ENCODE measurements around the gene MEGF6.

Gene MEGF6

DNA sequence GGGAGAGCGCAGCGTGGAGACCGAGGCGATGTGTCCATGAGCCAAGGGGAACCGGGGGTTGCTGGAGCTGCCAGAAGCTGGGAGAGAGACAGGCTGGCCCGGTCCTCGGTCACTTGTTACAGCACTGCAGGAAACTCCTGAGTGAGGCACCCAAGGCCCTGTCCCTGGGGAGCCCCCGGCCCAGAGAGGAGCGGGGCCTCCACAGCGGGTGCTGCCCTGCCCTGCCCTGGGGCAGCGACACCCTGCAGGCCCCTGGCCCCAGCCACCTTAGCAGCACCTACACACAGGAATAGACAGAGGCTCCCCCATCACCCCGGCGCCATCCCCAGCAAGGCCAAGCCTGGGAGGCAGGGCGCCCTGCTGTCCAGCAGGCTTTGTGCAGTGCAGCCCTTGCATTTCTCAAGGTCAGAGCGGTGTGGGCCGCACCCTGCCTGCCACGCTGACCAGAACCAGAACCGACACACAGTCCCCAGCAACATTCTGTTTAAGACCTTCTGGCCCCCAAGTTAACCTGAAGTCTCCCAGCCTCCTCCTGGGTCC, 6.6 kb upstream of the MEGF6 start:
- H3K27ac Mint-ChIP-seq = no peak overlapping the region
- no peak overlapping the region for H3K4me3 Mint-ChIP-seq
- H3K36me3 Mint-ChIP-seq (ENCODE audit: low read depth) = no peaks in the 10 kb centered on the region
- H3K4me1 Mint-ChIP-seq = peaks cover 55% of the 10 kb centered on the region
- H3K27me3 Mint-ChIP-seq (ENCODE audit: low read depth, poor library complexity) = peaks cover 44% of the 10 kb centered on the region
- TF ChIP-seq, protein P1, sequence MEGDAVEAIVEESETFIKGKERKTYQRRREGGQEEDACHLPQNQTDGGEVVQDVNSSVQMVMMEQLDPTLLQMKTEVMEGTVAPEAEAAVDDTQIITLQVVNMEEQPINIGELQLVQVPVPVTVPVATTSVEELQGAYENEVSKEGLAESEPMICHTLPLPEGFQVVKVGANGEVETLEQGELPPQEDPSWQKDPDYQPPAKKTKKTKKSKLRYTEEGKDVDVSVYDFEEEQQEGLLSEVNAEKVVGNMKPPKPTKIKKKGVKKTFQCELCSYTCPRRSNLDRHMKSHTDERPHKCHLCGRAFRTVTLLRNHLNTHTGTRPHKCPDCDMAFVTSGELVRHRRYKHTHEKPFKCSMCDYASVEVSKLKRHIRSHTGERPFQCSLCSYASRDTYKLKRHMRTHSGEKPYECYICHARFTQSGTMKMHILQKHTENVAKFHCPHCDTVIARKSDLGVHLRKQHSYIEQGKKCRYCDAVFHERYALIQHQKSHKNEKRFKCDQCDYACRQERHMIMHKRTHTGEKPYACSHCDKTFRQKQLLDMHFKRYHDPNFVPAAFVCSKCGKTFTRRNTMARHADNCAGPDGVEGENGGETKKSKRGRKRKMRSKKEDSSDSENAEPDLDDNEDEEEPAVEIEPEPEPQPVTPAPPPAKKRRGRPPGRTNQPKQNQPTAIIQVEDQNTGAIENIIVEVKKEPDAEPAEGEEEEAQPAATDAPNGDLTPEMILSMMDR (IDR thresholded peaks at IDR 0.05) = no peak
- DNase-seq = no peak
- H3K9me3 Mint-ChIP-seq = no peaks in the 10 kb centered on the region

DNA sequence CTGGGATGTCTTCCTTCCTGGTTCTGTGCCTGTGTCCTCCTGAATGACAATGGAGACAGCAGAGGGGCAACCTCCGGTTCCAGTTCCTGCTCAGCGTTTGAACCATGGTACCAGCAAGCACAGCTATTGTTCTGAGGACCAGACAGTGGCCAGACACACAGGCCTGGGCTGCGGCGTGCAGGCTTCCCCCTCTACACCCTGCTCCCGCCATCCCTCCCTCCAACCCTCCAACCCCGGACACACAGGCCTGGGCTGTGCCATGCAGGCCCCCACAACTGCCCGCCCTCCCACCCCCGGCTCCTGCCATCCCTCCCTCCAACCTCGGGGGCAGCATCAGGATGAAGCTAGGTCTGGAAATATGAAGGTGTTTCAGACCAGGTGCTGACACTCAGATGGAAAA, 5.6 kb upstream of the MEGF6 start:
- Mint-ChIP-seq H3K27me3 (ENCODE audit: low read depth, poor library complexity) (peaks cover 38% of the 10 kb centered on the region), H3K4me3 (no peak overlapping the region), H3K9me3 (no peaks in the 10 kb centered on the region), H3K27ac (no peak overlapping the region), H3K36me3 (ENCODE audit: low read depth) (no peaks in the 10 kb centered on the region), H3K4me1 (peaks cover 59% of the 10 kb centered on the region)
- TF ChIP-seq, protein P1 (IDR thresholded peaks at IDR 0.05) = no peak
- no peak for DNase-seq

- H3K27me3 Mint-ChIP-seq (ENCODE audit: low read depth, poor library complexity) = peaks cover 24% of the 10 kb centered on the region
- H3K4me3 Mint-ChIP-seq = no peak overlapping the region
- H3K4me1 Mint-ChIP-seq = peaks cover 58% of the 10 kb centered on the region
Measured at GRCh38 chr1:3614755-3615742, 3.7 kb upstream of the MEGF6 start.

DNA sequence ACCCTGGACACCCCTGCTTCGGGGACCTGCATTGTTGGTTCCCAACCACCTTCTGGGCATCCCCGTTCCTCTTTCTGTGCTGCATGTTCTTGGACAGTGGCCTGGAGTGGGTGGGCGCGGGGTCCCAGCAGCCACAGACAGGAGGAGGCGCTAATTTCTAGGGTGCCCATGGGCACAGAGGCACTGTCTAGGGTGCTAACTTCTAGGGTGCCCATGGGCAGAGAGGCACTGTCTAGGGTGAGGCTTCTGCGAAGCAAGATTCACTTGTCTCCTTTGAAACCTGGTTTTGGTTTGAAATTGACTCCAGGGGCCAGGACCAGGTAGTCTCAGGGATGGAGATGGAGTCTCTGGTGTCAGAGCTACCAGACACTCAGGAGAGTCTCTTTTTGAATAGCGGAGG, 815 bp upstream of the MEGF6 start:
- Mint-ChIP-seq H3K27me3 (ENCODE audit: low read depth, poor library complexity) (peaks cover 18% of the 10 kb centered on the region), H3K4me1 (peaks cover 70% of the 10 kb centered on the region), H3K27ac (no peak overlapping the region), H3K9me3 (no peaks in the 10 kb centered on the region), H3K36me3 (ENCODE audit: low read depth) (no peaks in the 10 kb centered on the region), H3K4me3 (peak overlapping the region; percentile 45)
- no peak for DNase-seq
- TF ChIP-seq, protein P1 (IDR thresholded peaks at IDR 0.05) = no peak

More at GRCh38 chr1:3614755-3615742, 3.7 kb upstream of the MEGF6 start:
- no peaks in the 10 kb centered on the region for H3K36me3 Mint-ChIP-seq (ENCODE audit: low read depth)
- H3K9me3 Mint-ChIP-seq = no peaks in the 10 kb centered on the region
- TF ChIP-seq, protein P1 (IDR thresholded peaks at IDR 0.05) = peak; percentile 72
- H3K27ac Mint-ChIP-seq = no peak overlapping the region
- peak; percentile 65 for DNase-seq

- H3K27ac Mint-ChIP-seq = no peak overlapping the region
- H3K36me3 Mint-ChIP-seq (ENCODE audit: low read depth) = no peaks in the 10 kb centered on the region
- peak; percentile 50 for DNase-seq
- H3K4me3 Mint-ChIP-seq = peak overlapping the region; percentile 85
- no peaks in the 10 kb centered on the region for H3K9me3 Mint-ChIP-seq
- TF ChIP-seq, protein P1 (IDR thresholded peaks at IDR 0.05) = no peak
- H3K27me3 Mint-ChIP-seq (ENCODE audit: low read depth, poor library complexity) = peaks cover 15% of the 10 kb centered on the region
- H3K4me1 Mint-ChIP-seq = peaks cover 74% of the 10 kb centered on the region
Measured at GRCh38 chr1:3610527-3611169, 660 bp downstream of the MEGF6 start.

Data from nephron progenitor cell (in vitro differentiated cells).